Rectal smooth muscle tissue (tissue), 1 donor: Measurements from ENCODE around the gene PTPRG.

Experiments
- H3K27ac ChIP-seq: one replicate; pipeline ENCODE4 v1.7.0; 2013; ENCODE audit warnings: low read depth, low read length, inconsistent platforms
- H3K27me3 ChIP-seq: one replicate; pipeline ENCODE4 v1.7.0; 2013; ENCODE audit warnings: low read length; ENCODE audit not compliant: control insufficient read depth, insufficient read depth
- H3K36me3 ChIP-seq: one replicate; pipeline ENCODE4 v1.7.0; 2013; ENCODE audit warnings: low read length; ENCODE audit not compliant: control insufficient read depth, insufficient read depth
- H3K4me1 ChIP-seq: one replicate; pipeline ENCODE4 v1.7.0; 2013; ENCODE audit warnings: low read length; ENCODE audit not compliant: control insufficient read depth, insufficient read depth
- H3K4me3 ChIP-seq: one replicate; pipeline ENCODE4 v1.7.0; 2013; ENCODE audit warnings: low read length
- H3K9ac ChIP-seq: one replicate; pipeline ENCODE4 v1.7.0; 2013; ENCODE audit warnings: low read length

The PTPRG gene

DNA sequence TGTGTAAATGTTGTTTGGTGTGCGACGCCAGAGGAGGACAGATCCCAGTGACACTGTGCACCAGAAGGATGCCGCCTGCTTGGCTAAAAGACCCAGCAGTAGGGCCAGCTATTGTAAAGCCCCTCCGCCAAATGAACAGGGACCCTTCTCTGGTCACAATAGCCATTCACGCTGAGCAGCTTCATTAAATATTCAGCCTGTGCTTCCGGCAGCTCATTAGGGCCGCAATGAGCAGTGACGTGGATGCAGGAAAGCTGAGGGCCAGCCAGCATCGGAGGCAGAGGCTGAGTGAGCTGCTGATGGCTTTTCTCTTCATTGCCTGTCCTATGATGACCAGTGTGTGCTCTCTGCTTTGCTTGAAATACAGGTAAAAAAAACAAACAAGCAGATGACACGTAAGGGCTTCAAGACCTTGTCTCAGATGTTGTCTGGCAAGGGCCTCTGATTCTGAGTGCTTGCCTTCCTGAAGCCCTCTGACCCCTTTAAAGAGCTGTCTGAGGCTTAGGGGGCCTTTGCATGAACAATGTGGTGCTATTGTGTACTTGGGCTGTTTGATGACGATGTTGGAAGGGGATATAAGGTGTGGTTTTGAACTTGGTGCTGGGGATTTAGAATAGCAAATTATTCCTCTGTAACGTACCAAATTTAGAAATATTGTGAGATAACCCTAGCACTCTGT lies 681.6 kb downstream of the PTPRG start:
- H3K27me3 ChIP-seq: no peaks in the 10 kb centered on the region
- no peaks in the 10 kb centered on the region for H3K4me1 ChIP-seq
- H3K9ac ChIP-seq: no peak overlapping the region
- H3K27ac ChIP-seq: no peak overlapping the region
- H3K4me3 ChIP-seq: no peak overlapping the region
- H3K36me3 ChIP-seq: no peaks in the 10 kb centered on the region

DNA sequence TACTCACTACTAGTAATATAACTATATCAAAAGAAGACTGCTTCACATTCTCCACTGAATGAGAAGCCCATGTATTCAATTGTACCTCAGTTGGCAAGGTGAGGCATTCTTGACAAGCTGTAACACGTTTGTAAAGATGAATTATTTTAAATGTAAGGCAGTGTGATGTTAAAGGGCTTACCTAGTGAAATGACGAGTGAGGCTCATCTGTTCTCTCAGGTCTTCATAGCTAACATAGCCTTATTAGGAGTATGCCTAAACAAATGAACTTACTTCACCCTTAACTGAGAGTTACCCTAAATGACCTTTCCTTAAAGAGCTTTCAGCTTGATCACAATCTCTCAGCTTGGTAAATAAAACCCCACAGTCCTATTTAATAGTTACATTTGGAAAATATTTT lies 684.7 kb downstream of the PTPRG start:
- Histone ChIP-seq H3K27ac (no peak overlapping the region), H3K36me3 (no peaks in the 10 kb centered on the region), H3K4me1 (no peaks in the 10 kb centered on the region), H3K9ac (no peak overlapping the region), H3K4me3 (no peak overlapping the region), H3K27me3 (no peaks in the 10 kb centered on the region)

DNA sequence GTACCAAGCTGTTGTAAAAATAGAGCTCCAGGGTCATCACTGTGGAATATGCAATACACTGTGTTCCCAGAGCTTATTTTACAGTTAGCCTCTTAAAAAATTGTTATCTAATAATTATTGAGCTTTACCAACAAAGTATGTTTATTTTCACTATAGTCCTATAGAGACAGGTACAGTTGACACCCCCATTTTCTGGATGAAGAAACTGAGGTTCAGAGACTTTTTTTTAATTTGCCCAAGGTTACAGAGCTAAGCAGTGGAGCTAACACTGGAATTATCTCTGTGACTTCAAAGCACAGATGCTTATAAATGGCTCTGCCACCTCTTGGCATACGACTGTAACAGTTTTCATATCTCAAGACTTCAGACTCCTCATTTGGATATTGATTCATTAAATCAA lies 685.6 kb downstream of the PTPRG start:
- no peak overlapping the region for H3K27ac ChIP-seq
- no peaks in the 10 kb centered on the region for H3K4me1 ChIP-seq
- no peaks in the 10 kb centered on the region for H3K36me3 ChIP-seq
- H3K27me3 ChIP-seq: no peaks in the 10 kb centered on the region
- H3K9ac ChIP-seq: no peak overlapping the region
- no peak overlapping the region for H3K4me3 ChIP-seq

DNA sequence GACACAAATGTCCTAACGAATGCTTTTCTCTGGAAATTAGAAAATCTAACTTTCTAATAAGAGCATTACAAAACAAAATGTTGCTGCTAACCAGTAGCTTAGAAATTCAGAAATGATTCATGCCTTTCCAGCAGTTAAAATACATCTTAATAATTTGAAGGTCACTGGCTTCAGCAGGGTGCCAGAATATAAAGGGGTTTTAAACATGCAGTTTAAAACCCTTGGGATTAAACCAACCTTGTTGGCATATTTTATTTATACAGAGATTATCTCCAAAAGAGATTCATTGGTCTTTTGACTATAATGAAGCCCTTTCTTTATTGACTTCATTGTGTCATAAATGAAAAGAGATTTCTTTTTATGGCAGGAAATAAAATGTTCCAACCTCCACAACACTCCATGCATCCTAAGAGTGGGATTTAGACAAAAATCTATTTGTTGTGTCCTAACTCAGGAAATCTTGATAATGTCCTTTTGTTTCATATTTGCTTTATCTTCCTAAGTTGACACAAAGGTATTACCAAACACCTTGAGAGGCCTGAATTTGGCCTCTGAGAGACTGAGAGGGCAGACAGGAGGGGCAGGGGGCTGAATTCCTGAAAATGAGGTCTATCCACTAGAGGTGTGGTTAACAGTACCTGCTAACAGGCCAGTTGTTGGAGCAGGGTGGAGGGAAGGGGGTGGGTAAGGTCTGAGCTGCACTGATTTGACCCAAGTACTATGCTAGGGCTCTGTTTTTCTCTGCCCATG lies 687.5 kb downstream of the PTPRG start:
- H3K9ac ChIP-seq: no peak overlapping the region
- H3K4me3 ChIP-seq: no peak overlapping the region
- H3K27ac ChIP-seq: no peak overlapping the region
- H3K4me1 ChIP-seq: no peaks in the 10 kb centered on the region
- no peaks in the 10 kb centered on the region for H3K36me3 ChIP-seq
- H3K27me3 ChIP-seq: no peaks in the 10 kb centered on the region

DNA sequence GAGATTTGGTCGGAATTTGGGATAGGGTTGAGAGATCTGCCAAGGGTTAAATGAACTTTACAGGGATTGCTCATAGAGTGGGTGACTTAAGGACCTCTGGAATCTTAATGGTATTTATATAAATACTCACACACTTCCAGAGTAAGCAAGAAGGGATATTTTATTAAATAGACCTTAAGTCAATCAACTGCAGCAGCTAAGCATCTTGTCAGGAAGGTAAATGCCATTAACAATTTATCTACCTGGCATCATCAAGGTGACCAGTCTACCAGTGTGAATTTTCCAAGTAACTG lies 688.1 kb downstream of the PTPRG start:
- Histone ChIP-seq H3K9ac (no peak overlapping the region), H3K4me3 (no peak overlapping the region), H3K4me1 (no peaks in the 10 kb centered on the region), H3K36me3 (no peaks in the 10 kb centered on the region), H3K27me3 (no peaks in the 10 kb centered on the region), H3K27ac (no peak overlapping the region)

DNA sequence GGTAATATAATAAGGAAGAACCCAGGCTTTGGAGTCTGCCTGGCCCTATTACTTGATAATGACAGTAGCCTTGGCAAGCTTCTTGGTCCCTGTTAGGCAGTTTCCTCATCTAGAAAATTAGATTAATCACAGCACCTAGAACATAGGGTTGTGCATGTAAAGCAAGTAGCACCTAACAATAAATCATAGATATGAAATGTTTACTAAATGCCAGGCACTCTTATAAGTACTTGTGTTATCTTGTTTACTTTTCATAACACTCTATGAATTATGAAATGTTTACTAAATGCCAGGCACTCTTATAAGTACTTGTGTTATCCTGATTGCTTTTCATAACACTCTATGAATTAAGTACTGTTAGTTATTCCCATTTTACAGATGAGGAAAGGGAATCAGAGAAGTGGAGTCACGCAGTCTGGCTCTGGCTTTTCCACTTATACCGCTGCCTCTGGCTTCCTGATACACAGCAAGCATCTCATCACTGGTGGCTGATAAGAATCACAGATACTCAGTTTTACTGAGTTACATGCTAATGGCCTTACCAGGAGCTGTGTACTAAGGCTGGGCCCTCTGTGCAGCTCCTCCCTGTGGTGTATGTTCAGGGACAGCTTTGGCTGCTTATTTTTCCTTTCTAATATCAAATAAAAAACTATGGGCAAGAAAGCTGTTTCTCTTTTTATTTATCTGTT lies 688.6 kb downstream of the PTPRG start:
- H3K27me3 ChIP-seq: no peaks in the 10 kb centered on the region
- H3K9ac ChIP-seq: no peak overlapping the region
- no peak overlapping the region for H3K4me3 ChIP-seq
- H3K36me3 ChIP-seq: no peaks in the 10 kb centered on the region
- no peaks in the 10 kb centered on the region for H3K4me1 ChIP-seq
- no peak overlapping the region for H3K27ac ChIP-seq

DNA sequence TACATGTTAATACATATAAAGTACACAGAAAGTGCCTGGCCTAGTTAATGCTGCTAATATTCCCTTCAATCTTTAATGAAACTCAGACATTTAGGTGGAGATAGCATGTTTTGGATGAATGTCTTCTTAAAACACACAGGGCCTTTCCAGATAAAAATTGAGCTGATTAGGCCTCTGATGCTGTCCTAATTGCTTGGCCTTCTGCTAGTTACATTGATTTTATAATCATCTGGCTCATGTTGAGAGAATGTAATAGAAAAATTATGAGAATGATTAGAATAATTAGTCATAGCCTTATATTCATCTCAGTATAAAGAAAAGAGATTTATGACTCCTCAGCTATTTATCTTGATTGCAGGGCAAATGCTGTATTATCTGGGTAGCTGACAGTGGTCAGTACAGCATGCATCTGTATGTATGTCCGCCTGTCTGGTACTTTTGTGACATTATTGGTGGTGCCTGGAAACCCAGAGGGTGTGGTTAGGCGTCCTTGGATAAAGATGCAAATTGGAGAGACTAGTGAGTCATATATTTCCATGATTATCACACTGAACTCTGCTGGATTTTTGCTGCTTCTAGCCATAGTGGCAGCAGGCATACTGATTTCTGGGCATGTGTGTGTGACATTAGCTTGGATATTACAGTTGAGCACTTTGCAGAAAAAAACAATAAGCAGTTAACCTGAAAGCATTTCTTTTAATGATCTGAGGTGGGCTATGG lies 691.2 kb downstream of the PTPRG start:
- H3K4me3 ChIP-seq: no peak overlapping the region
- H3K36me3 ChIP-seq: no peaks in the 10 kb centered on the region
- no peaks in the 10 kb centered on the region for H3K27me3 ChIP-seq
- no peak overlapping the region for H3K9ac ChIP-seq
- no peaks in the 10 kb centered on the region for H3K4me1 ChIP-seq
- H3K27ac ChIP-seq: no peak overlapping the region

DNA sequence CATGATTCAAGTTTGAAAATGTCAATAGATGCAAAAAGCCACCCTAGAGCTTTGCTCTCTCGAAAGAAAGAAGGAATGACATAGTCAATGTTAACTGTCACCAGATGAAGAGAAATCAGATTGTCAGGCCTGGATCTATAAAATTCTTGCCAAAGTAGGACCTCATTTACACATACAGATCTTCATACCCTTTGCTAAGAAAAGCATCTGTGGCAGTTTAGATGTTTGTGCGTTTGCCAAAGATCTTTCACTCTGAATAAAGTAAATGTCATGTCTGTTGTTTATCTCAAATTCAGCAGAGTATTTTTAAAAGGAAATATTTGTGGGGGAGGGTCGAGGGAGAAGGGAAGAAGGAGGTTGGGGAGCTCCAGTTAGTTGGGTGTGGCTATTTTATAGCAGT lies 692.6 kb downstream of the PTPRG start:
- H3K4me3 ChIP-seq: no peak overlapping the region
- H3K27me3 ChIP-seq: no peaks in the 10 kb centered on the region
- no peaks in the 10 kb centered on the region for H3K4me1 ChIP-seq

DNA sequence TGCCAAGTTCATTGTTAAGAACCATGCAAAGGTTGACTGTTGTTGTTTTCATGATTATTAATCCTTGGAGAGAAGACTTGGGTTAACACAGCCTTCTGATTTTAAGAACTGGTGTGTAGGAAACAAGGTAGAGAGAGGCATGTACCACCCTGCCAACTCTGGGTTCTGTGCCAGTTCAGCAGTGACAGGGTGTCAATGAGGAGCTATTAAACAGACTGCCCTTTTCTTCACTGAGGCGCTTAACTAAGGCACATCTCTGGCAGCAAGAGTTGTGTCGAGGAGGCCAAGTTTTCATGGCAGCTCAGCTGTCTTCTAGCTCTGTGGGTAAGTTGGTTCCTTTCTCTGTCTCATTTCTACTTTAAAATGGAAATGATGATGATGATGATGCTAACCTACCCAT lies 694.4 kb downstream of the PTPRG start:
- H3K9ac ChIP-seq: no peak overlapping the region
- no peak overlapping the region for H3K27ac ChIP-seq
- no peaks in the 10 kb centered on the region for H3K27me3 ChIP-seq
- H3K36me3 ChIP-seq: no peaks in the 10 kb centered on the region
- H3K4me3 ChIP-seq: no peak overlapping the region
- H3K4me1 ChIP-seq: no peaks in the 10 kb centered on the region

More for the DNA sequence above, 692.6 kb downstream of the PTPRG start:
- H3K27ac ChIP-seq: no peak overlapping the region
- no peak overlapping the region for H3K9ac ChIP-seq
- no peaks in the 10 kb centered on the region for H3K36me3 ChIP-seq

DNA sequence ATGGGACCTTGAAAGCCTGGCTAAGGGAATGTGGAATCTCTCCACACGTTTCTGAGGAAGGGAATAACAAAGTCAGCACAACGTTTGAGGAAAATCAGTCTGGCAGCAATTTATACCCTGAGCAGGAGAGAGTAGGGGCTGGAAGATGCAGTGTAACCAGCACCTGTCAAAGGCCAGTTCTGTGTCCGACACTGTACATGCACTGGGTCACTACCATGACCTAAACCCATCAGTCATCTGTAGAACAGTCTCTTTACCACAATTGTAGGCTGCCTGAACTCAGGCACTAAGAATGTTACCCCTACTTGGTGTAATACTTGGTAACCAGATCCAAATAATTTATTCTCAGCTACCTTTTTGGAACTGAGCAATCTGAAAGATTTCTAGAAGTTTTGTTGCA lies 698.6 kb downstream of the PTPRG start:
- Histone ChIP-seq H3K27me3 (no peaks in the 10 kb centered on the region), H3K4me1 (no peaks in the 10 kb centered on the region), H3K9ac (no peak overlapping the region), H3K36me3 (no peaks in the 10 kb centered on the region), H3K27ac (no peak overlapping the region), H3K4me3 (no peak overlapping the region)

DNA sequence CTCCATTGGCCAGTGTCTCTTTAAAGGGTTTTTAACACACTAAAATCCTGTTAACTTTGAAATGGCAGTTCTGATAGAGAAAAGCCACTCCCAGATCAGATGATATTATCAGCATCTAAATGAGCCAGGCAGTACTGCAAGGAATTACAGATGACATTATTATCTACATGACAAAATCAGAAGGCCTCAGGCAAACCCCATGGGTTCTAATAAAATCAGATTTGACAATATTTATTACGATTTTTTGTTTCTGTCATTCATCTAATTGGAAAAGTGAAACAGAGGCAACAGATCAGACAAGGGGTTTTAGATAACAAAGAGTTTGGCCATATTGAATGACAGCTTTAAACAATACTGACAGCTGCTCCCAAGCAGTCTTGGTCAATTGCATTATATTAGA lies 699.3 kb downstream of the PTPRG start:
- Histone ChIP-seq H3K4me3 (no peak overlapping the region), H3K4me1 (no peaks in the 10 kb centered on the region), H3K27ac (no peak overlapping the region), H3K27me3 (no peaks in the 10 kb centered on the region), H3K36me3 (no peaks in the 10 kb centered on the region), H3K9ac (no peak overlapping the region)

DNA sequence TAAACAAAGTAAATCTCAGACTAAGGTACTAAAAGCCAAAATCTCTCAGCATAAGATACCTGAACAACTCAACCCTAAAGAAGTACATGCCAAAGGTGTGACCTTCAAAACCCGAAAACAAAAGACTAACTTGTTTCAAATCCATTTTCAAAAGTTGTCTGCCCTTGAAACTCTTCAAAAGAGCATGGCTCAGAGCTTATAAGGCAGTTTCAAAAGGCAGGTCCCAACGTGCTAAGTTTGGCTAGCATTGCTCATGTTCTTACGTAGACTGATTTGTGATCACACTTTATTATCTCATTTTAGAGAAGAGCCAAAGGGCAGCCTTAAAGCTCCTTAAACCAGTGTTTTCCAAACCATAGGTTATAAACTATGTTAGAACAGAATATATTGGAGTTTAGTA lies 699.8 kb downstream of the PTPRG start:
- Histone ChIP-seq H3K4me3 (no peak overlapping the region), H3K4me1 (no peaks in the 10 kb centered on the region), H3K36me3 (no peaks in the 10 kb centered on the region), H3K27ac (no peak overlapping the region), H3K9ac (no peak overlapping the region), H3K27me3 (no peaks in the 10 kb centered on the region)
